Measurements from ENCODE around the gene PLCXD1. TPM values are rescaled to one million over a fixed set of nuclear protein-coding genes. Genes with fewer than 3 reads are reported as not detected.
"Not testable (repeated sequence)": the region's sequence is repeated elsewhere in the genome, so short reads cannot be mapped to it uniquely, and the experiment has no call there.

Gene PLCXD1
- 49.1 and 52.4 TPM in 2 replicates for total RNA-seq
- long read RNA-seq, full-length matches to known transcripts = 5 of 11 reads
- long read RNA-seq, partial matches to known transcripts = 1 of 11 reads
- long read RNA-seq, other reads (novel, unspliced or antisense) = 5 of 11 reads

DNA sequence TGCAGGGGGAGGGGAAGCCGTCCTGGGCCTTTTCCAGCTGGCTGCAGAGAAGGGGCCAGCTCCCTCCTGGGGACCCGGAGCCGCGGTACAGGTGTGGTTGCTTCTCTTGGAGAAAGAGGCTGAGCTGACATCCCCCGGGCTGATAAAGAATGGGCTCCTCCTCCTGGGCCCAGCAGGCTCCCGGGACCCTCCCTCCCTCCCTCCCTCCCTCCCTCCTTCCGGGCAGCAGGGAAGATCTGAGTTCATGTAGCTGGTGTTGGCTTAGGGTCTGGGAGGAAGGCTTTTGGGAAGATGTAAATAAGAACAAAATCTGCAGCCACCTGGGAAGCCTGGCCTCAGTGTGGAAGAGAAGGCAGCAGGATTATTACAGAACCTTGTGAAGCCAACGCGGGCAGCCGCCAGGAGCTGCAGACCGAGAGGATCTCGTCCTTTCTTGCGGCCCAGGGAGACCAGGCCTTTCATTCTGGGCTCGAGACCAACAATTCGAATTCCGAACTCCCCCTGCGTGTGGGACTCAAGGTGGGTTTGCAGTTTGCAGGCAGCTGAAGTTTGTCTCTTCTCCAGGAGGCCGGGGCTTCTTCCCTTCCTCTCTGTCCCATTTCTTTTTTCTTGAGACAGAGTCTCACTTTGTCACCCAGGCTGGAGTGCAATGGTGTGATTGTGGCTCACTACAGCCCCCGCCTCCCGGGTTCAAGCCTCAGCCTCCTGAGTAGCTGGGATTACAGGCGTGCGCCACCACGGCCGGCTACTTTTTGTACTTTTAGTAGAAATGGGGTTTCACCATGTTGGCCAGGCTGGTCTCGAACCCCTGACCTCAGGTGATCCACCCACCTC is at the start of gene PLCXD1:
Gene PLCXD1 (plus strand): TSS at position 216 of the 834 bp plus-strand sequence. CDS start 2,807 bp downstream, outside the sequence.
- TF ChIP-seq CTCF (conservative IDR thresholded peaks at IDR 0.05) = no peak
- Mint-ChIP-seq H3K27ac (ENCODE audit: unreplicated experiment) (peak within 1 kb of the TSS; percentile 89), H3K4me3 (peak within 1 kb of the TSS; percentile 93), H3K36me3 (ENCODE audit: low read depth) (peaks cover 13% of the 10 kb centered on the region), H3K4me1 (peaks cover 22% of the 10 kb centered on the region), H3K9me3 (no peaks in the 10 kb centered on the region), H3K27me3 (ENCODE audit: low read depth) (peaks cover 16% of the 10 kb centered on the region)
- peak; percentile 40 for DNase-seq (ENCODE audit: low read depth, low spot score)

- H3K36me3 Mint-ChIP-seq (ENCODE audit: low read depth); H3K27me3 Mint-ChIP-seq (ENCODE audit: low read depth); H3K4me3 Mint-ChIP-seq; H3K4me1 Mint-ChIP-seq; H3K27ac Mint-ChIP-seq (ENCODE audit: unreplicated experiment); H3K9me3 Mint-ChIP-seq; DNase-seq (ENCODE audit: low read depth, low spot score): not testable (repeated sequence)
These were observed 49.4 kb upstream of the PLCXD1 start for GRCh38 chrX:231637-232277.

DNA sequence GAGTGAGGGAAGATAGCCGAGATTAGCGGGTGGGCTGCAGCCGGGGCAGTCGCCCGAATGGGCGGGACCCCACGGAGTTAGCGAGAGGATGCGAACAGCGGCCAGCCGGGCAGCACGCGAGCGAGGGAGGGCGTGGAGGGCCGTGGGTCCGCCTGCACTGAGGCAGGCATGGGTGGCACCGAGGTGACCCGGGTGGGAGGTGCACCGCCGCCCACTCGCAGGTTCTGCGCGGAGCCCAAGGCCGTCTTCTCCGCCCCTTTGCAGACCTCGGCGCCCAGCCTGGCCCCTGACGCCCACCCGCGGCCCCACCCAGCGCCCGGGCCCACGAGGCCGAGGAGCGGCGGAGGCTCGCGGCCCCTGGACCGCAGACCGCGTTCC is 48.9 kb upstream of the PLCXD1 start:
- not testable (repeated sequence) for H3K4me1 Mint-ChIP-seq; H3K27me3 Mint-ChIP-seq (ENCODE audit: low read depth); H3K27ac Mint-ChIP-seq (ENCODE audit: unreplicated experiment); DNase-seq (ENCODE audit: low read depth, low spot score); H3K9me3 Mint-ChIP-seq; H3K36me3 Mint-ChIP-seq (ENCODE audit: low read depth); H3K4me3 Mint-ChIP-seq

DNA sequence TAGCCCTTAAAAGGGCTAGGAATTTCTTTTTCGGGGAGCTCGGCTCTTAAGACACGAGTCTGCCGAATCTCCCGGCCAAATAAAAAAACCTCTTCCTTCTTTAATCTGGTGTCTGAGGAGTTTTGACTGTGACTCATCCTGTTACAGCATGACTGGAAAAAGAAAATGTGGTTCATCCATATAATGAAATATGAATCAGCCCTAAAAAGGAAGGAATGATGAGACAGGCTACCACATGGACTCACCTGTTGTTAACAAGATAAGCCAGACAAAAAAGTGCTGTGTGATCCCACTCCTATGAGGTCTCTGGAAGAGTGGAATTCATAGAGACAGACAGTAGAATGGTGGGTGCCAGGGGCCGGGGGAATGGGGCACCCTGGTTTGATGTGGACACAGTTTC is 45.0 kb upstream of the PLCXD1 start:
- not testable (repeated sequence) for H3K9me3 Mint-ChIP-seq; H3K27me3 Mint-ChIP-seq (ENCODE audit: low read depth); H3K27ac Mint-ChIP-seq (ENCODE audit: unreplicated experiment); DNase-seq (ENCODE audit: low read depth, low spot score); H3K4me3 Mint-ChIP-seq; H3K36me3 Mint-ChIP-seq (ENCODE audit: low read depth); H3K4me1 Mint-ChIP-seq

DNA sequence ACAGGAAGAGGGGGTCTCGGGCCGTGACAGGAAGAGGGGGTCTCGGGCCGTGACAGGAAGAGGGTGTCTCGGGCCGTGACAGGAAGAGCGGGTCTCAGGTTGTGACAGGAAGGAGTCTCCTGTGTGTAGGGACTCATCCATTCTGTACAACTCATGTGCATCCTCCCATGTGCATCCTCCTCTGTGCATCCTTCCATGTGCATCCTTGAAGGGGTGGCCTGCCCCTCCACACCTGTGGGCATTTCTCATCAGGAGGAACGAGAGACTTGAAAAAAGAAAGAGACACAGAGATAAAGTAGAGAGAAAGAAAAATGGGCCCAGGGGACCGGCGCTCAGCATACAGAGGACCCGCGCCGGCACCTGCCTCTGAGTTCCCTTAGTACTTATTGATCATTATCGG is 30.2 kb upstream of the PLCXD1 start:
- peaks cover 7% of the 10 kb centered on the region for H3K4me1 Mint-ChIP-seq
- H3K4me3 Mint-ChIP-seq = no peak overlapping the region
- TF ChIP-seq CTCF (conservative IDR thresholded peaks at IDR 0.05) = no peak
- DNase-seq (ENCODE audit: low read depth, low spot score) = no peak
- H3K27ac Mint-ChIP-seq (ENCODE audit: unreplicated experiment) = peak overlapping the region; percentile 88
- H3K9me3 Mint-ChIP-seq = peaks cover 11% of the 10 kb centered on the region
- H3K36me3 Mint-ChIP-seq (ENCODE audit: low read depth) = peaks cover 6% of the 10 kb centered on the region
- H3K27me3 Mint-ChIP-seq (ENCODE audit: low read depth) = no peaks in the 10 kb centered on the region

GRCh38 chrX:251396-252243 is 29.6 kb upstream of the PLCXD1 start:
- H3K4me1 Mint-ChIP-seq; H3K27ac Mint-ChIP-seq (ENCODE audit: unreplicated experiment); DNase-seq (ENCODE audit: low read depth, low spot score); H3K27me3 Mint-ChIP-seq (ENCODE audit: low read depth); H3K36me3 Mint-ChIP-seq (ENCODE audit: low read depth); H3K4me3 Mint-ChIP-seq: not testable (repeated sequence)
- peaks cover 11% of the 10 kb centered on the region for H3K9me3 Mint-ChIP-seq

DNA sequence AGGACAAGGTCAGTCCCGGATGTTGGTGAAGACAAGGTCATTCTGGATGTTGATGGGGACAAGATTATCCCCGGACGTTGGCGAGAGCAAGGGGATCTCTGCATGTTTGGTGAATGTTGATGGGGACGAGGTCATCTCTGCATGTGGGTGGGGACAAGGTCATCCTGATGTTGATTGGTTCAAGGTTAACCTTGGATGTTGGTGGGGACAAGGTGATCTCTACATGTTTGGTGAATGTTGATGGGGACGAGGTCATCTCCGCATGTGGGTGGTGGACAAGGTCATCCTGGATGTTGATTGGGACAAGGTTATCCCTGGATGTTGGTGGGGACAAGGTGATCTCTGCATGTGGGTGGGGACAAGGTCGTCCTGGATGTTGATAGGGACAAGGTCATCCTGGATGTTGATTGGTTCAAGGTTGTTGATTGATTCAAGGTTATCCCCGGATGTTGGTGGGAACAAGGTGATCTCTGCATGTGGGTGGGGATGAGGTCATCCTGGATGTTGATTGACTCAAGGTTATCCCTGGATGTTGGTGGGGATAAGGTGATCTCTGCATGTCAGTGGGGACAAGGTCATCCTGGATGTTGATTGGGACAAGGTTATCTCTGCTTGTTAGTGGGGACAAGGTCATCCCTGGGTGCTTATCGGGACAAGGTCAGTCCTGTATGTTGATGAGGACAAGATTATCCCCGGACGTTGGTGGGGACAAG is 28.8 kb upstream of the PLCXD1 start:
- H3K4me1 Mint-ChIP-seq = peaks cover 7% of the 10 kb centered on the region
- no peaks in the 10 kb centered on the region for H3K27me3 Mint-ChIP-seq (ENCODE audit: low read depth)
- peaks cover 6% of the 10 kb centered on the region for H3K36me3 Mint-ChIP-seq (ENCODE audit: low read depth)
- TF ChIP-seq CTCF (conservative IDR thresholded peaks at IDR 0.05) = no peak
- H3K9me3 Mint-ChIP-seq = peaks cover 11% of the 10 kb centered on the region
- no peak overlapping the region for H3K4me3 Mint-ChIP-seq
- H3K27ac Mint-ChIP-seq (ENCODE audit: unreplicated experiment) = no peak overlapping the region
- DNase-seq (ENCODE audit: low read depth, low spot score) = no peak

Measured in neural crest cell (in vitro differentiated cells).